Rectal smooth muscle tissue (tissue), 1 donor: Measurements from ENCODE around the gene PRKAB1.
A peak's percentile ranks its signal among the peaks of the same experiment; 100 is the strongest.
"Not testable (repeated sequence)": the region's sequence is repeated elsewhere in the genome, so short reads cannot be mapped to it uniquely, and the experiment has no call there.

ENCODE experiments used
- H3K27ac ChIP-seq: one replicate; pipeline ENCODE4 v1.7.0; 2013; ENCODE audit warnings: low read depth, low read length, inconsistent platforms
- H3K27me3 ChIP-seq: one replicate; pipeline ENCODE4 v1.7.0; 2013; ENCODE audit warnings: low read length; ENCODE audit not compliant: control insufficient read depth, insufficient read depth
- H3K36me3 ChIP-seq: one replicate; pipeline ENCODE4 v1.7.0; 2013; ENCODE audit warnings: low read length; ENCODE audit not compliant: control insufficient read depth, insufficient read depth
- H3K4me1 ChIP-seq: one replicate; pipeline ENCODE4 v1.7.0; 2013; ENCODE audit warnings: low read length; ENCODE audit not compliant: control insufficient read depth, insufficient read depth
- H3K4me3 ChIP-seq: one replicate; pipeline ENCODE4 v1.7.0; 2013; ENCODE audit warnings: low read length
- H3K9ac ChIP-seq: one replicate; pipeline ENCODE4 v1.7.0; 2013; ENCODE audit warnings: low read length

The PRKAB1 gene, protein sequence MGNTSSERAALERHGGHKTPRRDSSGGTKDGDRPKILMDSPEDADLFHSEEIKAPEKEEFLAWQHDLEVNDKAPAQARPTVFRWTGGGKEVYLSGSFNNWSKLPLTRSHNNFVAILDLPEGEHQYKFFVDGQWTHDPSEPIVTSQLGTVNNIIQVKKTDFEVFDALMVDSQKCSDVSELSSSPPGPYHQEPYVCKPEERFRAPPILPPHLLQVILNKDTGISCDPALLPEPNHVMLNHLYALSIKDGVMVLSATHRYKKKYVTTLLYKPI

GRCh38 chr12:119667577-119668323, at the start of gene PRKAB1:
Gene PRKAB1, plus strand, starts transcription at chr12:119668133. Its CDS starts 112 bp downstream, at chr12:119668245.
- no peaks in the 10 kb centered on the region for H3K27me3 ChIP-seq
- H3K27ac ChIP-seq: peak within 1 kb of the TSS; percentile 88
- H3K4me3 ChIP-seq: peak within 1 kb of the TSS; percentile 96
- no peaks in the 10 kb centered on the region for H3K36me3 ChIP-seq
- peaks cover 3% of the 10 kb centered on the region for H3K4me1 ChIP-seq
- peak within 1 kb of the TSS; percentile 94 for H3K9ac ChIP-seq

DNA sequence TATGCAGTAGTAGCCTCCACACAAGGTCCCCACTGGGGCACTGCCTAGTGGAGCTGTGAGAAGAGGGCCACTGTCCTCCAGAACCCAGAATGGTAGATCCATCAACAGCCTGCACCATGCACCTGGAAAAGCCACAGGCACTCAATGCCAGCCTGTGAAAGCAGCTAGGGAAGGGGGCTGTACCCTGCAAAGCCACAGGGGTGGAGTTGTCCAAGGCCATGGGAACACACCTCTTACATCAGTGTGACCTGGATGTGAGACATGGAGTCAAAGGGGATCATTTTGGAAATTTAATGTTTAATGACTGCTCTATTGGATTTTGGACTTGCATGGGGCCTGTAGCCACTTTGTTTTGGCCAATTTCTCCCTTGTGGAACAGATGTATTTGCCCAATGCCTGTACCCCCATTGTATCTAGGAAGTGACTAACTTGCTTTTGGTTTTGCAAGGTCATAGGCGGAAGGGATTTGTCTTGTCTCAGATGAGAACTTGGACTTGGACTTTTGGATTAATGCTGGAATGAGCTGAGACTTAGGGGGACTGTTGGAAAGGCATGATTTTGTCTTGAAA, 49.5 kb upstream of the PRKAB1 start:
- H3K4me1 ChIP-seq, H3K27me3 ChIP-seq, H3K27ac ChIP-seq, H3K36me3 ChIP-seq, H3K9ac ChIP-seq, H3K4me3 ChIP-seq: not testable (repeated sequence)

GRCh38 chr12:119620490-119620889, 47.4 kb upstream of the PRKAB1 start:
- no peaks in the 10 kb centered on the region for H3K27me3 ChIP-seq
- no peak overlapping the region for H3K4me3 ChIP-seq
- H3K27ac ChIP-seq: no peak overlapping the region
- no peak overlapping the region for H3K9ac ChIP-seq
- no peaks in the 10 kb centered on the region for H3K36me3 ChIP-seq
- no peaks in the 10 kb centered on the region for H3K4me1 ChIP-seq

- H3K27me3 ChIP-seq: no peaks in the 10 kb centered on the region
- H3K4me1 ChIP-seq: no peaks in the 10 kb centered on the region
- no peak overlapping the region for H3K27ac ChIP-seq
- H3K9ac ChIP-seq: no peak overlapping the region
- H3K4me3 ChIP-seq: no peak overlapping the region
- no peaks in the 10 kb centered on the region for H3K36me3 ChIP-seq
These were observed 46.1 kb upstream of the PRKAB1 start for GRCh38 chr12:119621878-119622277.

DNA sequence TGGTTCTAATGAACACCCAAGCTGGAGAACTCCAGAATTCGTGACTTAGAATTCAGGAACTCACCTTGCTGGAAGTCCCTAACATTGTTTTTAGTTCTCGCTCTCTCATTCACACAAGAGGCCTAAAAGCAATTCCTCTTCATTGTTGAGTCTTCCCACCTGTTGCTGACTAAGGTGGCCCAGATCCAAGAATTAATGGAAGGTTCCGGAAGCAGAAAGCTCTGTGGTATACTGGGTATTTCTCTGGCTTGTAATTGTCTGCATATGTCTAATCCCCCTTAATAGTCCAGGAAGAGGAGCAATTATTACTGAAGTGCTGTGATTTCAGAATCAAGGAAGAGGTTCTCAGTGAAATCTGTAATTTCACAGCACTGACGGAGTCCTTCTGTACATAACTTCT, 43.0 kb upstream of the PRKAB1 start:
- Histone ChIP-seq H3K27me3 (no peaks in the 10 kb centered on the region), H3K36me3 (no peaks in the 10 kb centered on the region), H3K9ac (no peak overlapping the region), H3K4me1 (no peaks in the 10 kb centered on the region), H3K27ac (no peak overlapping the region), H3K4me3 (no peak overlapping the region)

DNA sequence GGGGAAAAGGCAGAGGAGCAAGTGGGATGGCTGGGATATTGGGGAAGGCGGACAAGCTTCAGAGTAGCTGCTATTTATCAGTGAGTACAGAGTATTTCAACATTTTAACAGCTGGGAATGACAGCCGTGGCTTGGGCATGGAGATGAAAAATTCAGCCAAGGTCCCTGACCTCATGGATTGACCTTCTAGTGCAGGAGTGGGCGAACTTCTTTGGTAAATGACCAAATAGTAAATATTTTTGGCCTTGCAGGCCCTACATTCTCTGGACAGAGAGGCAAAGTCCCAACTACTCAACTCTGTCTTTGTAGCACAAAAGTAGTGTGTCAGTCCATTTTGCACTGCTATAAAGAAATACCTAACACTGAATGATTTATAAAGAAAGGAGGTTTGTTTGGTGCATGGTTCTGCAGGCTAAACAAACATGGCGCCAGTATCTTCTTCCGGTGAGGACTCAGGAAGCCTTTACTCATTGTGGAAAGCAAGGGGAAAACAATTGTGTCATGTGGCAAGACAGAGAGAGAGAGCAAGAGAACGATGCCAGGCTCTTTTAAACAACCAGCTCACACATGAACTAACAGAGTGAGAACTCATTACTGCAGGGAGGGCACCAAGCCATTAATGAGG, 40.8 kb upstream of the PRKAB1 start:
- Histone ChIP-seq H3K27me3 (no peaks in the 10 kb centered on the region), H3K4me3 (no peak overlapping the region), H3K9ac (no peak overlapping the region), H3K4me1 (no peaks in the 10 kb centered on the region), H3K36me3 (no peaks in the 10 kb centered on the region), H3K27ac (no peak overlapping the region)

DNA sequence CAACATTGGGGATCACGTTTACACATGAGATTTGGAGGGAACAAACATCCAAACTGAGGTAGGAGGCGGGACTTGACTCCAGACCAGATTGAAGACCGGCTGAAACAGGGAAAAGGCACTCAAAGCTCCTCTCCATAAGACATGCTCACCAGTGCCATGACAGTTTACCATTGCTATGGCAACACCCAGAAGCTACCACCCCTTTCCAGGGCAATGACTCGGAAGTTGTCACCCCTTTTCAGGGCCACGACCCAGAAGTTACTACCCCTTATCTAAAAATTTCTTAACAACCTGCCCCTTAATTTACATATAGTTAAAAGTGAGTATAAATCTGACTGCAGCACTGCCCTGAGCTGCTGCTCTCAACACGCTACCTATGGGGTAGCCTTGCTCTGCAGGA, 40.2 kb upstream of the PRKAB1 start:
- H3K36me3 ChIP-seq: no peaks in the 10 kb centered on the region
- no peaks in the 10 kb centered on the region for H3K4me1 ChIP-seq
- H3K27me3 ChIP-seq: no peaks in the 10 kb centered on the region
- no peak overlapping the region for H3K4me3 ChIP-seq
- H3K27ac ChIP-seq: no peak overlapping the region
- no peak overlapping the region for H3K9ac ChIP-seq

- Histone ChIP-seq H3K27me3 (no peaks in the 10 kb centered on the region), H3K4me3 (no peak overlapping the region), H3K4me1 (no peaks in the 10 kb centered on the region), H3K9ac (no peak overlapping the region), H3K36me3 (no peaks in the 10 kb centered on the region), H3K27ac (no peak overlapping the region)
These were observed 37.6 kb upstream of the PRKAB1 start for GRCh38 chr12:119630223-119630780.

DNA sequence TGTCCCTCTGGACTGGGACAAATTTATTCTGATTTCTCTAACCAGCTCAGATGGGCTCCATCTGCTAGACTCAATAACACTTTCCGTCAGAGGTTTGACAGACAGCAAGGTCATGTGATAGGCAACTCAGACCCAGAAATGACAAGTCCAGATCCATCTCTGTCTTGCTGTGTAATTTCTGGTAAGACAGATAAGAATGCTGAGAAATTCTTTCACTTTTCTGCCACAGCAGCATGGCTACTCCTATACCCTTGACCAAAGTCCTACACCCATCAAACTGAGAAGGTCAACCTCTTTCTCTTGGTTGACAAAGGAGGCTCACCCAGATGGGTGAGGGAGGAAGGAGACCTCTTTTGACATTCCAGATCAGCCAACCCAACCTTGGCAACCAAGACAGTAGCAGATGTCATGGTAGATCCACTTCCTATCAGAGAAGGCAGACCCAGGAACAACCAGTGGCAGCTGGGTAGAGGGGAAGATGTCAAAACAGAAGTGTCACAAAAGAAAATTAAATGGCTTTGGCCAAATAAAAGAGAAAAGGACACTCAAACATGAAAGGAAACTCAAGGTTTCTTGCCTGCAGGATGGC, 36.9 kb upstream of the PRKAB1 start:
- Histone ChIP-seq H3K4me3 (no peak overlapping the region), H3K4me1 (no peaks in the 10 kb centered on the region), H3K36me3 (no peaks in the 10 kb centered on the region), H3K27me3 (no peaks in the 10 kb centered on the region), H3K9ac (no peak overlapping the region), H3K27ac (no peak overlapping the region)

DNA sequence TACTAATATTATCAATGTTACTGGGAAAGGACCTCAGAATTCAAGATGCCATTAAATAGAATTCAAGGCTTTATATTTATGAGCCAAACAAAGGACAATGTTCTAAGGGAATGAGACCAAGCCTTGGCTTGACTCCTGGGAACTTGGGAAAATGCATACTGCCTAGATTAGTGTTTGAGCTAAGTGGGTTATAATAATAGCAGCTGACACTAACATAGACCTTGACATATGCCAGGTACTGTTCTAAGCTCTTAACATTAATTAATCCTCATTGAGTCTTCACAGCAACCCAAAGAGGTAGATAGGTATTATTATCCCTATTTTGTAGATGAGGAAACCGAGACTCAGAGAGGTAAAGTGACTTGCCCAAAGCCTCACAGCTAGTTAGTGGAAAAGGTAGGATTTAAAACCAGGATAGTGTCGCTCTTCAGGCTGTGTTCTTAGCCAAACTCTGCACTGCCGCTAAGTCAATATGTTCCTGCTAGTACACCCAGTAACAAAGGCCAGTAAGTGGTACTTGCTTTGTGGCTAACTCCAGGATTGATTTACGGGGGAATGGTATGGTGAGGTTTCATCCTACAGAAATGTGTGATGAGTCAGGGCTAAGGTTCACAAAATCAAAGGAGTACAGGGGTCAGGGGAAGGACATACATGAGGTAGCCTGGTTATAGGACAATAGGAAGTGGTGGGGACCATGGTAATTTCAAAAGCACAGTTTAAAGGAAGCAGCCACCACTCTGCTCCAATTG, 35.8 kb upstream of the PRKAB1 start:
- Histone ChIP-seq H3K9ac (no peak overlapping the region), H3K4me1 (no peaks in the 10 kb centered on the region), H3K4me3 (no peak overlapping the region), H3K36me3 (no peaks in the 10 kb centered on the region), H3K27ac (no peak overlapping the region), H3K27me3 (no peaks in the 10 kb centered on the region)

- Histone ChIP-seq H3K36me3 (no peaks in the 10 kb centered on the region), H3K4me3 (no peak overlapping the region), H3K4me1 (no peaks in the 10 kb centered on the region), H3K27me3 (no peaks in the 10 kb centered on the region), H3K27ac (no peak overlapping the region), H3K9ac (no peak overlapping the region)
These were observed 33.2 kb upstream of the PRKAB1 start for GRCh38 chr12:119634743-119635142.
